NCI-H128 (cell line): ENCODE data around the gene GRAP2.
A peak's percentile ranks its signal among the peaks of the same experiment; 100 is the strongest.
"Not testable (repeated sequence)": the region's sequence is repeated elsewhere in the genome, so short reads cannot be mapped to it uniquely, and the experiment has no call there.

Source experiments
- DNase-seq: peaks from one replicate; lab custom pipeline; 2025; ENCODE audit not compliant: unreplicated experiment; lab: John Stamatoyannopoulos, UW

GRAP2 gene

GRCh38 chr22:39943953-39944872 is 43.3 kb downstream of the GRAP2 start:
- DNase-seq: no peak

- no peak for DNase-seq
These were observed 45.2 kb downstream of the GRAP2 start for GRCh38 chr22:39946126-39946502.

GRCh38 chr22:39946503-39947219 is 45.8 kb downstream of the GRAP2 start:
- DNase-seq: no peak

GRCh38 chr22:39947220-39948216 is 46.6 kb downstream of the GRAP2 start:
- DNase-seq: peak; percentile 21

GRCh38 chr22:39949964-39950737 is 49.3 kb downstream of the GRAP2 start:
- no peak for DNase-seq

- DNase-seq: not testable (repeated sequence)
These were observed 50.9 kb downstream of the GRAP2 start for GRCh38 chr22:39951603-39952293.

- no peak for DNase-seq
These were observed 51.5 kb downstream of the GRAP2 start for GRCh38 chr22:39952347-39952746.

- no peak for DNase-seq
These were observed 52.2 kb downstream of the GRAP2 start for GRCh38 chr22:39953101-39953500.

- no peak for DNase-seq
These were observed 53.7 kb downstream of the GRAP2 start for GRCh38 chr22:39954584-39955055.

GRCh38 chr22:39955675-39956074 is 54.8 kb downstream of the GRAP2 start:
- DNase-seq: no peak

GRCh38 chr22:39956932-39957664 is 56.2 kb downstream of the GRAP2 start:
- no peak for DNase-seq

- no peak for DNase-seq
These were observed 57.3 kb downstream of the GRAP2 start for GRCh38 chr22:39958009-39958711.

GRCh38 chr22:39958949-39959639 is 58.2 kb downstream of the GRAP2 start:
- DNase-seq: no peak

- no peak for DNase-seq
These were observed 59.0 kb downstream of the GRAP2 start, which contains the start of gene TMA7B for GRCh38 chr22:39959640-39960447. Gene TMA7B, plus strand, starts transcription at chr22:39960397. Its CDS starts 3,978 bp downstream, at chr22:39964375.

GRCh38 chr22:39960791-39961746 is 60.2 kb downstream of the GRAP2 start:
- no peak for DNase-seq
